ENCODE measurements around the gene FBLN2. TPM values are rescaled to one million over a fixed set of nuclear protein-coding genes. Genes with fewer than 3 reads are reported as not detected.

FBLN2 gene
- total RNA-seq, 2 experiments from 2014 or later: 0.35 TPM; not detected in 1

- ATAC-seq (no peak), DNase-seq (no peak)
- no peaks in the 10 kb centered on the region for H3K4me1 Mint-ChIP-seq
- H3K27me3 Mint-ChIP-seq: peaks cover 2% of the 10 kb centered on the region
- H3K4me3 Mint-ChIP-seq: no peak overlapping the region
- H3K9me3 Mint-ChIP-seq (ENCODE audit: low read depth): no peaks in the 10 kb centered on the region
- no peak overlapping the region for H3K27ac Mint-ChIP-seq
- CTCF ChIA-PET: interaction anchor here (2.8 kb wide), 1 partner anchor 11 kb away, joined by 9 read pairs; no protein-coding TSS in a partner anchor
- no peaks in the 10 kb centered on the region for H3K36me3 Mint-ChIP-seq
Measured at GRCh38 chr3:13507570-13508339, 41.2 kb upstream of the FBLN2 start.

GRCh38 chr3:13508496-13508895 is 40.4 kb upstream of the FBLN2 start:
- H3K9me3 Mint-ChIP-seq (ENCODE audit: low read depth): no peaks in the 10 kb centered on the region
- peaks cover 2% of the 10 kb centered on the region for H3K27me3 Mint-ChIP-seq
- ATAC-seq: no peak
- no peak overlapping the region for H3K4me3 Mint-ChIP-seq
- no peaks in the 10 kb centered on the region for H3K36me3 Mint-ChIP-seq
- CTCF ChIA-PET: interaction anchor here (2.8 kb wide), 1 partner anchor 12 kb away, joined by 9 read pairs; no protein-coding TSS in a partner anchor
- H3K27ac Mint-ChIP-seq: no peak overlapping the region
- H3K4me1 Mint-ChIP-seq: no peaks in the 10 kb centered on the region
- DNase-seq: no peak

- H3K4me1 Mint-ChIP-seq: no peaks in the 10 kb centered on the region
- no peak overlapping the region for H3K27ac Mint-ChIP-seq
- H3K36me3 Mint-ChIP-seq: no peaks in the 10 kb centered on the region
- DNase-seq (no peak), ATAC-seq (no peak)
- no peak overlapping the region for H3K4me3 Mint-ChIP-seq
- peaks cover 2% of the 10 kb centered on the region for H3K27me3 Mint-ChIP-seq
- CTCF ChIA-PET: no interaction called here
- no peaks in the 10 kb centered on the region for H3K9me3 Mint-ChIP-seq (ENCODE audit: low read depth)
Measured at GRCh38 chr3:13509059-13509815, 39.7 kb upstream of the FBLN2 start.

- Mint-ChIP-seq H3K4me1 (no peaks in the 10 kb centered on the region), H3K9me3 (ENCODE audit: low read depth) (no peaks in the 10 kb centered on the region), H3K4me3 (no peak overlapping the region), H3K27me3 (peaks cover 4% of the 10 kb centered on the region), H3K36me3 (no peaks in the 10 kb centered on the region), H3K27ac (no peak overlapping the region)
- DNase-seq: no peak
- CTCF ChIA-PET: no interaction called here
- ATAC-seq: no peak
Measured at GRCh38 chr3:13509816-13510192, 39.1 kb upstream of the FBLN2 start.

GRCh38 chr3:13512451-13512850 is 36.5 kb upstream of the FBLN2 start:
- CTCF ChIA-PET: interaction anchor here (1.0 kb wide), 1 partner anchor 17 kb away, joined by 5 read pairs; no protein-coding TSS in a partner anchor

GRCh38 chr3:13513051-13513912 is 35.6 kb upstream of the FBLN2 start:
- DNase-seq (no peak), ATAC-seq (no peak)
- Mint-ChIP-seq H3K27ac (no peak overlapping the region), H3K27me3 (peaks cover 11% of the 10 kb centered on the region), H3K4me3 (no peak overlapping the region), H3K4me1 (no peaks in the 10 kb centered on the region), H3K36me3 (no peaks in the 10 kb centered on the region), H3K9me3 (ENCODE audit: low read depth) (no peaks in the 10 kb centered on the region)
- CTCF ChIA-PET: interaction anchor here (1.0 kb wide), 1 partner anchor 17 kb away, joined by 5 read pairs; no protein-coding TSS in a partner anchor

More at GRCh38 chr3:13512451-13512850, 36.5 kb upstream of the FBLN2 start:
- peaks cover 11% of the 10 kb centered on the region for H3K27me3 Mint-ChIP-seq
- no peak overlapping the region for H3K27ac Mint-ChIP-seq
- no peaks in the 10 kb centered on the region for H3K36me3 Mint-ChIP-seq
- H3K4me1 Mint-ChIP-seq: no peaks in the 10 kb centered on the region
- no peak overlapping the region for H3K4me3 Mint-ChIP-seq
- DNase-seq: no peak
- H3K9me3 Mint-ChIP-seq (ENCODE audit: low read depth): no peaks in the 10 kb centered on the region
- ATAC-seq: no peak

- H3K27ac Mint-ChIP-seq: no peak overlapping the region
- H3K36me3 Mint-ChIP-seq: no peaks in the 10 kb centered on the region
- H3K4me1 Mint-ChIP-seq: no peaks in the 10 kb centered on the region
- peaks cover 11% of the 10 kb centered on the region for H3K27me3 Mint-ChIP-seq
- H3K9me3 Mint-ChIP-seq (ENCODE audit: low read depth): no peaks in the 10 kb centered on the region
- DNase-seq (no peak), ATAC-seq (no peak)
- H3K4me3 Mint-ChIP-seq: no peak overlapping the region
- CTCF ChIA-PET: no interaction called here
Measured at GRCh38 chr3:13513913-13514517, 34.9 kb upstream of the FBLN2 start.

- no peak for ATAC-seq
- H3K27ac Mint-ChIP-seq: no peak overlapping the region
- H3K36me3 Mint-ChIP-seq: no peaks in the 10 kb centered on the region
- H3K4me3 Mint-ChIP-seq: no peak overlapping the region
- DNase-seq: no peak
- H3K4me1 Mint-ChIP-seq: no peaks in the 10 kb centered on the region
- peaks cover 11% of the 10 kb centered on the region for H3K27me3 Mint-ChIP-seq
- CTCF ChIA-PET: interaction anchor here (2.5 kb wide), 1 partner anchor 18 kb away, joined by 6 read pairs; no protein-coding TSS in a partner anchor
- H3K9me3 Mint-ChIP-seq (ENCODE audit: low read depth): no peaks in the 10 kb centered on the region
Measured at GRCh38 chr3:13514639-13515435, 34.1 kb upstream of the FBLN2 start.

- no peak for DNase-seq
- Mint-ChIP-seq H3K4me3 (no peak overlapping the region), H3K27ac (no peak overlapping the region), H3K4me1 (no peaks in the 10 kb centered on the region), H3K36me3 (no peaks in the 10 kb centered on the region), H3K9me3 (ENCODE audit: low read depth) (no peaks in the 10 kb centered on the region), H3K27me3 (peaks cover 11% of the 10 kb centered on the region)
- CTCF ChIA-PET: interaction anchor here (2.5 kb wide), 1 partner anchor 20 kb away, joined by 6 read pairs; no protein-coding TSS in a partner anchor
- no peak for ATAC-seq
Measured at GRCh38 chr3:13515786-13516759, 32.9 kb upstream of the FBLN2 start.

GRCh38 chr3:13516760-13517135 is 32.2 kb upstream of the FBLN2 start:
- no peak overlapping the region for H3K4me3 Mint-ChIP-seq
- CTCF ChIA-PET: interaction anchor here (2.5 kb wide), 1 partner anchor 20 kb away, joined by 6 read pairs; no protein-coding TSS in a partner anchor
- H3K9me3 Mint-ChIP-seq (ENCODE audit: low read depth): peaks cover 4% of the 10 kb centered on the region

GRCh38 chr3:13517253-13517977 is 31.5 kb upstream of the FBLN2 start:
- H3K9me3 Mint-ChIP-seq (ENCODE audit: low read depth): peaks cover 4% of the 10 kb centered on the region
- no peak overlapping the region for H3K4me3 Mint-ChIP-seq
- no peak for DNase-seq
- H3K27ac Mint-ChIP-seq: no peak overlapping the region
- H3K27me3 Mint-ChIP-seq: peaks cover 9% of the 10 kb centered on the region
- no peaks in the 10 kb centered on the region for H3K36me3 Mint-ChIP-seq
- CTCF ChIA-PET: interaction anchor here (2.5 kb wide), 1 partner anchor 21 kb away, joined by 6 read pairs; no protein-coding TSS in a partner anchor
- H3K4me1 Mint-ChIP-seq: no peaks in the 10 kb centered on the region
- ATAC-seq: no peak

More at GRCh38 chr3:13516760-13517135, 32.2 kb upstream of the FBLN2 start:
- Mint-ChIP-seq H3K27me3 (peaks cover 11% of the 10 kb centered on the region), H3K36me3 (no peaks in the 10 kb centered on the region), H3K4me1 (no peaks in the 10 kb centered on the region), H3K27ac (no peak overlapping the region)
- ATAC-seq (no peak), DNase-seq (no peak)

Measured in activated CD8-positive, alpha-beta memory T cell treated with anti-CD3 and anti-CD28 coated beads, Interleukin-2, amount 10 ng/mL, durations not matched to agents 7 days and 5 days (primary cell).